ENCODE measurements around the gene CBLB. TPM values are rescaled to one million over a fixed set of nuclear protein-coding genes. Genes with fewer than 3 reads are reported as not detected.

Gene CBLB
- total RNA-seq (2022) = 29.6 and 34.3 TPM in 2 replicates
- percentile 86 among the genes with signal in this experiment for Bru-seq, nascent RNA
- percentile 71 among the genes with signal in this experiment for BruChase-seq, experiment 1, labeled RNA remaining after a 2-hour chase
- BruChase-seq, experiment 2, labeled RNA remaining after a 6-hour chase = percentile 60 among the genes with signal in this experiment
- long read RNA-seq, full-length matches to known transcripts = 4 of 17 reads
- long read RNA-seq, partial matches to known transcripts = 4 of 17 reads
- long read RNA-seq, other reads (novel, unspliced or antisense) = 9 of 17 reads

DNA sequence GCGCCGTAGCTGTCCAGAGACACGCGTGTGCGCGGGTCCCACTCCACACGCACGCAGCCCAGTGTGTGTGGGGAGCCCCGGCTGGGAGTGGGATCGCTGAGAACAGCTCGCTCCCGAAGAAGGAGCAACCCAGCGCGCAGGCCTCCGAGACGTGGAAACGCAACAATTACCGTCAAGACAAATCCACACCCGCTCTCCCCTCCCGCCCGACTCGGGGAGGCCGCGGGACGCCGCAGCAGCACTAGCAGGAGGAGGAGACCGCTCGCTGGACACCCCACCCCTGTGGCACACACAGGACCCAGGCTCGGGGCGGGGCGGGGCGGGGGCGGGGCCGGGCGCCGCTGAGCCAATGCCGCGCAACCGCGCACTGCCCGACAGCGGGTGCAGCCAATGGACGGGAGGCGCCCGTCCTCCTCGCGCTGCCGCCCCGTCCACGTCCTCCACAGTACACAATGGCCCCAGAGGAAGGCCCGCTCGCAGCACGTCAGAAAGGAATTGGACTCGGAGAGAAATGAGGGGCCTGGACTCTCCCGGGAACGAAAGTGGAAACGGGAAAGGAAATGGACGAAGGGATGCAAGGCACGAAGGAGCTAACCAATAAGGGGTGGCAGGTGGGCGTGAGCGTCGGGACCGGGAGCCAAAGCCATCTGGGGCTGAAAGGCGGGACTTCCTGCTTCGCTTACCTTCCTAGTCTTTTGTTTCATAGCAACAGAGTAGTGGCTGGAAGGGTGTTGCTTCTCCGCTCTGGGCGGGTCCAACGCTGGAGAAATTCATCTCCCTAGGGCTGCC lies at the start of gene CBLB:
Gene CBLB (minus strand): TSS at position 271 of the 789 bp plus-strand sequence. CDS start 1,435 bp downstream, outside the sequence.
- Mint-ChIP-seq H3K4me1 (ENCODE audit: low read depth, unreplicated experiment) (no peaks in the 10 kb centered on the region), H3K36me3 (ENCODE audit: insufficient read depth, unreplicated experiment) (peaks cover 16% of the 10 kb centered on the region)

DNA sequence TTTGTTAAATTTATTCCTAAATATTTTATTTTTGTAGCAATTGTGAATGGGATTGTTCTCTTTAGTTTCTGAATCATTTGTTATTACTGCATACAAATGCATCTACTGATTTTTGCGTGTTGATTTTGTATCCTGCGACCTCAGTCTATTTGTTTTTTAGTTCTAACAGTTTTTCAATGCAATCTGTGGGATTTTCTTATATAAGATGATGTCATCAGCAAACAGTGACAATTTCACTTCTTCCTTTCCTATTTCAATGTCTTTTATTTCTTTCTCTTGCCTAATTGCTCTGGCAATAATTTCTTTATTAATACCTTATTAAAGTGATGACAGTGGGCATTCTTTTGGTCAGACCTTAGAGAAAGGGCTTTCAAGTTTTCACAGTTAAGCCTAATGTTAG lies 48.0 kb upstream of the CBLB start:
- ChIA-PET POLR2A (no interaction called here), CTCF (no interaction called here)
- H3K36me3 Mint-ChIP-seq (ENCODE audit: insufficient read depth, unreplicated experiment) = no peaks in the 10 kb centered on the region
- no peak overlapping the region for H3K27ac Mint-ChIP-seq (ENCODE audit: unreplicated experiment)
- TF ChIP-seq, protein P1, sequence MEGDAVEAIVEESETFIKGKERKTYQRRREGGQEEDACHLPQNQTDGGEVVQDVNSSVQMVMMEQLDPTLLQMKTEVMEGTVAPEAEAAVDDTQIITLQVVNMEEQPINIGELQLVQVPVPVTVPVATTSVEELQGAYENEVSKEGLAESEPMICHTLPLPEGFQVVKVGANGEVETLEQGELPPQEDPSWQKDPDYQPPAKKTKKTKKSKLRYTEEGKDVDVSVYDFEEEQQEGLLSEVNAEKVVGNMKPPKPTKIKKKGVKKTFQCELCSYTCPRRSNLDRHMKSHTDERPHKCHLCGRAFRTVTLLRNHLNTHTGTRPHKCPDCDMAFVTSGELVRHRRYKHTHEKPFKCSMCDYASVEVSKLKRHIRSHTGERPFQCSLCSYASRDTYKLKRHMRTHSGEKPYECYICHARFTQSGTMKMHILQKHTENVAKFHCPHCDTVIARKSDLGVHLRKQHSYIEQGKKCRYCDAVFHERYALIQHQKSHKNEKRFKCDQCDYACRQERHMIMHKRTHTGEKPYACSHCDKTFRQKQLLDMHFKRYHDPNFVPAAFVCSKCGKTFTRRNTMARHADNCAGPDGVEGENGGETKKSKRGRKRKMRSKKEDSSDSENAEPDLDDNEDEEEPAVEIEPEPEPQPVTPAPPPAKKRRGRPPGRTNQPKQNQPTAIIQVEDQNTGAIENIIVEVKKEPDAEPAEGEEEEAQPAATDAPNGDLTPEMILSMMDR (IDR thresholded peaks at IDR 0.05; ENCODE audit: insufficient read depth in 1 of 2, low read depth in 1 of 2, low read length in 1 of 2, severe bottlenecking in 1 of 2, unreplicated experiment in 1 of 2) = no peak
- no peaks in the 10 kb centered on the region for H3K27me3 ChIP-seq (replicated peaks; ENCODE audit: control insufficient read depth, insufficient read depth, low read length)
- no peaks in the 10 kb centered on the region for H3K36me3 ChIP-seq (ENCODE audit: control insufficient read depth, insufficient read depth, low read length)
- no peaks in the 10 kb centered on the region for H3K27me3 Mint-ChIP-seq (ENCODE audit: insufficient read depth, unreplicated experiment)
- no peak overlapping the region for H3K4me3 Mint-ChIP-seq (ENCODE audit: unreplicated experiment)
- no TSS peak for BruUV-seq (replicated peaks)
- 0 out of 2 replicates have a peak, but pooled peaks cover 4% of the 10 kb centered on the region for H3K9me3 ChIP-seq
- intact Hi-C loops (cut with micrococcal nuclease; ENCODE audit: unreplicated experiment) = no loop called here
- H3K4me1 Mint-ChIP-seq (ENCODE audit: low read depth, unreplicated experiment) = no peaks in the 10 kb centered on the region
- H3K9me3 Mint-ChIP-seq (ENCODE audit: unreplicated experiment) = peaks cover 9% of the 10 kb centered on the region
- no peaks in the 10 kb centered on the region for H3K4me1 ChIP-seq
- no peak overlapping the region for H3K4me3 ChIP-seq (ENCODE audit: low read depth, low read length)
- no peak for DNase-seq

More for the DNA sequence above, at the start of gene CBLB:
- H3K27me3 ChIP-seq (replicated peaks; ENCODE audit: control insufficient read depth, insufficient read depth, low read length) = no peaks in the 10 kb centered on the region
- ChIA-PET POLR2A (interaction anchor here (0.6 to 1.1 kb wide), 2 partner anchors 14 to 412 kb away, joined by 3 to 5 read pairs; no protein-coding TSS in a partner anchor), CTCF (no interaction called here)
- Mint-ChIP-seq H3K27ac (ENCODE audit: unreplicated experiment) (peak within 1 kb of the TSS; percentile 94), H3K9me3 (ENCODE audit: unreplicated experiment) (no peaks in the 10 kb centered on the region), H3K4me3 (ENCODE audit: unreplicated experiment) (peak within 1 kb of the TSS; percentile 89), H3K27me3 (ENCODE audit: insufficient read depth, unreplicated experiment) (no peaks in the 10 kb centered on the region)
- H3K9me3 ChIP-seq = no peaks in the 10 kb centered on the region
- TF ChIP-seq, protein P1 (IDR thresholded peaks at IDR 0.05; ENCODE audit: insufficient read depth in 1 of 2, low read depth in 1 of 2, low read length in 1 of 2, severe bottlenecking in 1 of 2, unreplicated experiment in 1 of 2) = no peak
- peak; percentile 88 to 90 for DNase-seq
- no peaks in the 10 kb centered on the region; the same call in 1 of the 2 replicates for H3K36me3 ChIP-seq (ENCODE audit: control insufficient read depth, insufficient read depth, low read length)
- intact Hi-C loops (cut with micrococcal nuclease; ENCODE audit: unreplicated experiment) = loop anchor here (1.0 to 10.0 kb wide), 8 partner anchors 13 to 271 kb away; no protein-coding TSS in a partner anchor
- peaks cover 18% of the 10 kb centered on the region for H3K4me1 ChIP-seq
- H3K4me3 ChIP-seq (ENCODE audit: low read depth, low read length) = peak within 1 kb of the TSS; percentile 99
- no TSS peak for BruUV-seq (replicated peaks)

DNA sequence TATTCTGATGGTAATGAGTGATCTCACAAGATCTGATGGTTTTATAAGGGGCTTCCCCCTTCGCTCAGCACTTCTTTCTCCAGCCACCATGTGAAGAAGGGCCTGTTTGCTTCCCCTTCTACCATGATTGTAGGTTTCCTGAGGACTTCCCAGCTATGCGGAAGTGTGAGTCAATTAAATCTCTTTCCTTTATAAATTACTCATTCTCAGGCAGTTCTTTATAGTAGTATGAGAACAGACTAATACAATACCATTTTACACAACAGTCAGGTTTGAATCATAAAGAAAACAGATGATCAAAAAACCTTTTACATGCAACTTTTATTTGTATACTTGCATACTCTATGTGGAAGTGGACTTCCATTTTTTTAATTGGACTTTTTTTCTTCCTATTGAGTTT lies 46.7 kb upstream of the CBLB start:
- no peak for DNase-seq
- no peaks in the 10 kb centered on the region for H3K4me1 Mint-ChIP-seq (ENCODE audit: low read depth, unreplicated experiment)
- intact Hi-C loops (cut with micrococcal nuclease; ENCODE audit: unreplicated experiment) = no loop called here
- no peak overlapping the region for H3K4me3 Mint-ChIP-seq (ENCODE audit: unreplicated experiment)
- Histone ChIP-seq H3K4me1 (no peaks in the 10 kb centered on the region), H3K4me3 (ENCODE audit: low read depth, low read length) (no peak overlapping the region), H3K9me3 (0 out of 2 replicates have a peak, but pooled peaks cover 4% of the 10 kb centered on the region), H3K27me3 (replicated peaks; ENCODE audit: control insufficient read depth, insufficient read depth, low read length) (no peaks in the 10 kb centered on the region), H3K36me3 (ENCODE audit: control insufficient read depth, insufficient read depth, low read length) (no peaks in the 10 kb centered on the region)
- H3K36me3 Mint-ChIP-seq (ENCODE audit: insufficient read depth, unreplicated experiment) = no peaks in the 10 kb centered on the region
- TF ChIP-seq, protein P1 (IDR thresholded peaks at IDR 0.05; ENCODE audit: insufficient read depth in 1 of 2, low read depth in 1 of 2, low read length in 1 of 2, severe bottlenecking in 1 of 2, unreplicated experiment in 1 of 2) = no peak
- H3K27ac Mint-ChIP-seq (ENCODE audit: unreplicated experiment) = no peak overlapping the region
- ChIA-PET POLR2A (no interaction called here), CTCF (no interaction called here)
- no peaks in the 10 kb centered on the region for H3K27me3 Mint-ChIP-seq (ENCODE audit: insufficient read depth, unreplicated experiment)
- H3K9me3 Mint-ChIP-seq (ENCODE audit: unreplicated experiment) = peaks cover 4% of the 10 kb centered on the region
- BruUV-seq (replicated peaks) = no TSS peak

Data from Caco-2 (cell line).